KG1 (cell line): ENCODE data around the gene TTC7B.

Source experiments
- DNase-seq: peaks from one replicate; lab custom pipeline; 2025; lab: John Stamatoyannopoulos, UW

Gene TTC7B

DNA sequence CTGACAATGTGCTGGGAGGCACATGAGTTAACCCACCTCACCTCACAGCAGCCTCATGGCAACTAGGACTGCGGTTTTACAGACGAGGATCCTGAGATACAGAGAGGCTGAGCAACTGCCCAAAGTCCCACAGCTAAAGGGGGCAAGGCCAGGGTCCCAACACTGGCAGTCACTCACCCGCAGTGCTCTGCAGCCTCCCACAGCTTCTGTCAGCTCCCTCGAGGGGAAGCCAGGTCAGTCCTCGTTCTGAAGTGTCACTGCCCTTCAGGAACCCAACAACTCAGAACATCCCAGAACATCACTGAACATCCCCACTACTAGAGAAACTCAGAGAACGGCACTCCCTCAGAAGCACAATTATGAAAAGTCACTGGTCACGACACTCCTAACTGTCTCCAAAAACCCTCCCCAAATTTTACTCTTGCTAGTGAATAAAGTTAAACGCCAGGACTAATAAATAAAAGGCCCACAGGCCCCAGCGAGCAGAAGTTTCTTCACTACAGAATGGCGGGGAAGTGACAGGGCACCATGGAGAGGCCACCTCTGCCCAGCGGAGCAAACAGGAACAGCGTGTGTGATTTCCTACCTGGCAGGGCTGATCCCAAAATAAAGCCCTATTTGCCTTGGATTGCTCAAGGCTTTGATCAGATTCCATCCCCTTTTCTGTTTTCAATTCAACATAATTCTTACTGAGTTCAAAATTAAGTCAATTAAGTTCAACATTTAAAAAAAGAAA, 75.1 kb downstream of the TTC7B start:
- no peak for DNase-seq

- no peak for DNase-seq
These were observed 76.1 kb downstream of the TTC7B start for GRCh38 chr14:90740081-90740480.

GRCh38 chr14:90739318-90740068, 76.7 kb downstream of the TTC7B start:
- DNase-seq = no peak

DNA sequence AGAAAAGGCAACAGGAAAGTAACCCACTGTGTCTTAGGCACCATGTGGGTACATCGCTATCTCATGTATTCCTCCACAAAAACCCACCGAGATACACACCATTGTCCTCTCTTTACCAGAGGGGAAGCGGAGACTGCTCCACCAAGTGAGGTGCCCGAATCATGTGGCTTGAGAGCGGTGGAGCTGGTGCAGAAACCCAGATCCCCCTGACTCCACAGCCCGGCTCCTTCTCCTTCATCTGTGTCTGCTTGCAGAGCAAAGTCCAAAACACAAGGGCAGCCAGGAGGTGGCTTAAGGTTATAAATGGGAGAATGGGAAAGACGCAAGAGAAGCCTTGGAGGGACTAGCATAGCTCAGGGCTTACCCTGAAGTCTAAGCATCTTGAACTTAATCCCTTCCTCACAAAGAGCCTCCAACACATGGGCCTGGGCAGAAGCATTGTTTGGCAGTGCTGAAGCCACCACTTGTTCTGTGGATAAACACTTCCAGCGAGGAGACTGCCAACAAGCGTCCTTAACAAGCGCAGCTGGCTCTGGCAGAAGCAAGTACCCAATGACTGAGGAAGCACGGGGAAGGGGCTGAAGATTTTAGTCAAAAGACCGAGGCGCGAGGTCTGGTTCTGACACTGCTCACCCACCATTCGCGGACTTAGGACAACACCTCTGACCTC, 83.0 kb downstream of the TTC7B start:
- DNase-seq = no peak

DNA sequence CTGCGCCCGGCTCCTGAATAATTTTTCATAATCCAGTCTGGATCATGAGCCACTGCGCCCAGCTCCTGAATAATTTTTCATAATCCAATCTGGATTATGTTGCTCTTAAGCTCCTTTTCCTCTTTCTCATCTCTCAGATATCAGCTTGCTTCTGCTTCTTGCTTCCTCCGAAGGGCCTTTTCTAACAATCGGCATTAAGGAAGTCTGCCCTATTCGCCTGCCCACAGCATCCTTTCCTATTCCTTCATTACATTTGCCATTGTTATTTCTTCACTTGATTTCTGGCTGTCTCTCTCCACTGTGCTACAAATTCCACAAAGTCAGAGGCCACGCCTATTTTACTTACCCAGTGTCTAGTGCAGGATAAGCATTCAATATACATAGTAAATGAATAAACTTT, 83.5 kb downstream of the TTC7B start:
- DNase-seq = no peak

- no peak for DNase-seq
These were observed 84.1 kb downstream of the TTC7B start for GRCh38 chr14:90732139-90732538.

- DNase-seq = no peak
These were observed 84.7 kb downstream of the TTC7B start for GRCh38 chr14:90731487-90731886.

DNA sequence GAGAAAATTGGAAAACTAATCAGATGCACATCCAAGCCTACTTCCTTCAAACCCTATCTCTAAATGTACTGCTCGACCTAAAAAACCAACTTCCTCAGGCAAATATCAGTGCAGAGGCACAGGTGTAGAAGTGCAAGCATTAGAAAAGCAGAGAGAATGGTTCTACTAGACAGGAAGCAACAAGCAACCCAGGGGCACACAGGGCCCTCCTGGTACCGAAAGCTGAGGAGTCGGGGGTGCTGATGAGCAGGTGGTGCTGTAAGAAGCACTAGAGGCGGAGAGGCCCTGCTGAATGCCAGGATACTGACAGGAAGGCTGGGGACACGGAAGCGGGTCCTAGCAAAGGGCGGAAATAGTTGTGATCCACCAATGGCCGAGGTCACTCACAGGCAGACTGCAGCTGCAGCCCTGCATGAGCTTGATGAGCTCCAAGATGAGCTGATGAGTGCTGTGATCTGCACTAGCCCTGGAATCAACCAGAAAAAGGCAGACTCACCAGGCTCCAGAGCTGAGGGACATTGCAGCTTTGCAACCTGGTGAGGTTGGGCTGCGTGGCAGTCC, 85.9 kb downstream of the TTC7B start:
- no peak for DNase-seq

- no peak for DNase-seq
These were observed 87.3 kb downstream of the TTC7B start for GRCh38 chr14:90728951-90729350.

DNA sequence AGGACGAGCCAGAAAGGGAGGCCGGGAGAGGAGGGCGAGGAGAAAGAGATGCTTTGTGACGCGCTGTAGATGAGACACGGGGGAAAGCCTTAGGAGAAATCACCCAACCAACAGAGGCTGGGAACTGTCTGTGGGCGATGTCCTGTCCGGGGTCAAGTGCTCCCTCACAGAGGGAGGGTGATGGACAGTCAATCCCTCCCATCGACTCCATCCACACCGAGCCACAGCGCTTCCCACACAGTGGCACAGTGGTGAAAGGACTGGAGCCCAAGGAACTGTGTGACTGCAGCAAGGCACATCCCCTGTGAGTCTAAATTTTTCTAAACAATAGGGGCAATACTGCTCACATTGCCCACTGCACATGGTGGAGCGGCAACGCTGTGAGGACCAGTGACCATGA, 89.1 kb downstream of the TTC7B start:
- no peak for DNase-seq

- no peak for DNase-seq
These were observed 89.6 kb downstream of the TTC7B start for GRCh38 chr14:90726656-90727055.

GRCh38 chr14:90724866-90725265, 91.4 kb downstream of the TTC7B start:
- DNase-seq = no peak

DNA sequence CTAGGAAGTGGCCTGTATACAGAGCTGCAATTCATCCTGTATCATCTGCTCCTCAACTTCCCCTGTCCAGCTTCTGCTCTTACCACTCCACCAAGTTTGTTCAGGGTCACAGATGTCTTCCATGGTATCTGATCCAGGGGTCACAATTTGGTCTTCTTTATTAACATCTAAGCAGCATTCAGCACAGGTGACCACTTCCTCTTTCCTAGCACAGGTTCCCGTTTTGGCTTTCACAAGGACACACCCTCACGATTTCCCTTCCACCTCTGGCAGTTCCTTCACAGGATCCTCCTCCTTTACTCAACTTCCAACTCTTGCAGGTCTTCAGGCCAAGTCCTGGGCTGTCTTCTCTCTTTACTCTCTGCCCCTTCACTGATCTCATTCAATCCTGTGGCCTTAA, 93.6 kb downstream of the TTC7B start:
- no peak for DNase-seq

GRCh38 chr14:90721619-90722305, 94.5 kb downstream of the TTC7B start:
- no peak for DNase-seq

DNA sequence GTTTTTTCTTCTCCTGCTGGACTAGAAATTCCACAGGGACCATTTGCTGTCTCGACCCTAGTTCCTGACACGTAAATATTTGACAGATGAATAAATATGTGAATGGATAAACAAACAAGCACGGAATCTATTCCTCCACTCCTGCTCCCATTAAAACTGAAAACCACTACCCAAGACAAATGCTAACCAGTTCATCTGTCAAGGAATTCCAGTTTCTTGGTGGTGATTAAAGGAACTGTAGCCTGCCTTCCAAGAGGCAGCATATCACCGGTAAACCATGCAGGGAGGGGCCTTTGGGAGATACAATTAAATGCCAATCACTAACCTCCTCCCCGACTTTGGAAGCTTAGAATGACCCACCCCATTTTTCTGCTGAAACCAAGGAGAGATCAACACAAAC, 95.4 kb downstream of the TTC7B start:
- DNase-seq = no peak

DNA sequence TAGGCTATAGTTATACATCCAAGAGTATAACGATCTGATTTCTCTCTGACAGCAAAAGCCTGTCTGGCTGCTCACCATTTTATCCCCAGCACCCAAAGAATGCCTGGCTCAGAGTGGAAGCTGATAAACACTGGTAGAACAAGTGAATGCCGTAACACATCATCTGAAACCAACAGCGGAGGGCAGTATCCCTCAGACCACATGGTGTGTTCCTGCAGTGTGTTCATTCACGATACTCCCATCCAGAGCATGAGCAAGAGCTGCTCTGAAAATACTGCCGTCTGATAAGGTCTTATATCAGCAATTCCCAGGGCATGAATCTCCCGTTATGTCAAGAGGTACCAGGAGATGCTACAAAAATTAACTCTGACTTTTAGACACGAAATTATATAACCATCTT, 95.9 kb downstream of the TTC7B start:
- DNase-seq = no peak

DNA sequence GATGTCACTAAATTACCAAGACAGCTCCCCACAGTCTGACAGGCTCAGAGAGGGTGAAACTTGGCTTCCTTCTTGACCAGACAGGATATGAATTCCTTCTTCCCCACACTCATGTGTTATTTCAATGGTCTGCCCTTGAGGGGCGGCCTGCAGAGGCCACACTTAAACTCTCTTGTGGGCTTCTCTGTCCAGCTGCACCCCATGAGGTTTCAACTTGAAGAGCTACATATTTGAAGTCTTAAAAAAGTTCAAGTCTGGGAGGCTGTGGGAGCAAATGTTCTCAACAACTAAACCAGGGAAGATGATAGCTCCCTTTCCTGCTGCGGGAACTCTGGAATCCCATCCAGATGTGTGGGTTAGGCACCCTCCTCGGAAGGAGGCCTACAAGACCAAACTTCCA, 98.3 kb downstream of the TTC7B start:
- DNase-seq = no peak

DNA sequence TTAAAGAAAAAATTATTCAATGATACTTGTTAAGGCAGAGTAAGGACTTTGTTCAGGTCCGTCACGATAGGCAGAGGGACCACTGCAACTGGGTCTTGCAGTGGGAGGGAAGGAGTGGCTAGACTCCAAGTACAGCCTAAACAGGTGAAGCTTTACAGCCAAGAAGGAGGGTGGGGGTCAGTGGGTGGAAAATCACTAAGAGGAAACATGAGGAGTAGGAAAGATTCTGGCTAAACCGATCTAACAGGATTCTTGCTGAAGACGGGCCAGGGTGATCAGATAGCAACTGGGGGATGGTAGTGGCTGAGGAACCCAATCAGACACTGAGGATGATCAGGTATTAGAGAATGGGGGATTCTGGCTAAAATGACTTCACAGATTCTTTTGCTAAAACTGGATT, 100.2 kb downstream of the TTC7B start:
- DNase-seq = no peak

GRCh38 chr14:90715495-90715894, 100.7 kb downstream of the TTC7B start:
- DNase-seq = no peak

GRCh38 chr14:90714811-90715210, 101.4 kb downstream of the TTC7B start:
- DNase-seq = no peak

DNA sequence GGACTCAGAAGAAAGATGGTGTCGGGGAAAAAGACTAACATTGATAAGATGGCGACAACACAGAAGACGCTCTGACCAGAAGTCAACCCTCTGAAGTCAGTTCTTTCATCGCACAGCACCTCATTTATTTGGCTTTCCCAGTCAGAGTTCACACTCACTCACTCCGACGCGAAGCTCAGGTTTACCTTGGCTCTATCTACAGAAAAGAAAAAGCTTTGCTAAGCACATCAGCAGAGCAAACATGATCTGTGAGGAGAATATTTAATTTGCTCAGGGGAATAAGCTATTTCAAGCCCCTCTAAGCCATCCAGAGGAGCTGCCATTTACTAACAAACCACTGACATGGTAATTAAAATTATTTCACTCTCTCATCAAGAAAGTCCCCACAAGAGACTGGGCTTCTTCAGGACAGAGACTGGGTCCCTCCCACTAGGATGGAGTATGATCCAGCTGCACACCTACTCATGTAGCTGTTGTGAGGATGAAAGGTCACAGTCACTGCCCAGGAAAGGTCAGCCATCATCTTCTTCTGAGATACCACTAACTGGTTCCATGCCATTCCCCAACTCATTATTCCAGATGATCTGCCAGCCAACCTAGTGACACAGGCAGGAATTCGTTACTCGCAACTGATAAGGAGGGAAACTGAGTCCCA, 111.4 kb downstream of the TTC7B start:
- no peak for DNase-seq
